Measurements from ENCODE around the gene C9orf72. TPM values are rescaled to one million over a fixed set of nuclear protein-coding genes. Genes with fewer than 3 reads are reported as not detected.

The C9orf72 gene
- total and polyA plus RNA-seq, 9 of the 15 experiments (the other 6 are each of a cell fraction or from before 2014, with no cell fraction given), result 2.3 to 7.3 (median 4.1) TPM

DNA sequence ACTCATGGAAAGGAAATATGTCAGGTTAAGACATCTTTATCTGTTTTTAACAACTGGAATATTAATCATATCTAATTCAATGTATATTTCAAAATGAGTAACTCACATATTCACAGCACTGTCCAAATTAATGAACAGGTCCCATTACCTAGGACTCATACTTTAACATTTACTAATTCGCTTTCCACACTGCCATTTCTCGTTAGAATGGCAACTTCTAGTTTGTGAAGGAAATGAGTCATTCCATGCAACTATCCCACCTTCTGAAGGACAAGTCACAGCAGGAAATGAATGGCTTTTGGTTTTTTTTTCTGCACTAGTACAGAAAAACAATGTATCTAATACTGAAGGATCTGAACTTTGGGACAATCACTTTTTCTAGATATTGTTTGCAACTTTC lies 73.8 kb downstream of the C9orf72 start (continued):
- TF ChIP-seq RNF219 (CRISPR knock-in tag; IDR thresholded peaks at IDR 0.05) (no peak), IRF2 (CRISPR knock-in tag; IDR thresholded peaks at IDR 0.05) (no peak), SAFB (IDR thresholded peaks at IDR 0.05; ENCODE audit: borderline replicate concordance, low read depth, low read length) (no peak), PML (IDR thresholded peaks at IDR 0.05; ENCODE audit: low read length) (no peak), ARID3A (IDR thresholded peaks at IDR 0.05; ENCODE audit: borderline replicate concordance, low read depth, low read length) (no peak), JUN (IDR thresholded peaks at IDR 0.05; ENCODE audit: borderline replicate concordance, low read depth, low read length) (0 out of 2 replicates have a peak, but pooled peaks have one; percentile 25), JUN (CRISPR knock-in tag; IDR thresholded peaks at IDR 0.05; ENCODE audit: borderline replicate concordance) (no peak)

Data from K562 (cell line).